Measurements from ENCODE around the gene EHMT1. TPM values are rescaled to one million over a fixed set of nuclear protein-coding genes. Genes with fewer than 3 reads are reported as not detected.

The EHMT1 gene
- total and polyA plus RNA-seq, 2 of the 13 experiments (the other 11 are each of a cell fraction or from before 2014, with no cell fraction given) = 23.0 to 27.1 TPM

DNA sequence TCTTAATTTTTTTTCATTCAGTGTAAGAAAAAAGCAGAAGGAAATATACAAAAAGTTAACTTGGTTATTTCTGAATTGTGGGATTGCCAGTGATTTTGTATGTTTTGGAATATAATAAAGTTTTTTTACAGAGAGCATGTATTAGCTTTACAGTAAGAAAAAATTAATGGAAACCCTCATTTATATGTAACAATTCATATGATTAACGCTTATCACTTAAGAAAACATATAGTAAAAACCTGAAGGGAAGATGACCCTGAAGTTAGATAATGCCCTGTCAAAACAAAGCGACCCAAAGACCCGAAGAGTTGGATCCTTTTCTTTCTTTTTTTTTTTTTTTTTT is 52.4 kb downstream of the EHMT1 start (continued):
- TF ChIP-seq, protein P1, sequence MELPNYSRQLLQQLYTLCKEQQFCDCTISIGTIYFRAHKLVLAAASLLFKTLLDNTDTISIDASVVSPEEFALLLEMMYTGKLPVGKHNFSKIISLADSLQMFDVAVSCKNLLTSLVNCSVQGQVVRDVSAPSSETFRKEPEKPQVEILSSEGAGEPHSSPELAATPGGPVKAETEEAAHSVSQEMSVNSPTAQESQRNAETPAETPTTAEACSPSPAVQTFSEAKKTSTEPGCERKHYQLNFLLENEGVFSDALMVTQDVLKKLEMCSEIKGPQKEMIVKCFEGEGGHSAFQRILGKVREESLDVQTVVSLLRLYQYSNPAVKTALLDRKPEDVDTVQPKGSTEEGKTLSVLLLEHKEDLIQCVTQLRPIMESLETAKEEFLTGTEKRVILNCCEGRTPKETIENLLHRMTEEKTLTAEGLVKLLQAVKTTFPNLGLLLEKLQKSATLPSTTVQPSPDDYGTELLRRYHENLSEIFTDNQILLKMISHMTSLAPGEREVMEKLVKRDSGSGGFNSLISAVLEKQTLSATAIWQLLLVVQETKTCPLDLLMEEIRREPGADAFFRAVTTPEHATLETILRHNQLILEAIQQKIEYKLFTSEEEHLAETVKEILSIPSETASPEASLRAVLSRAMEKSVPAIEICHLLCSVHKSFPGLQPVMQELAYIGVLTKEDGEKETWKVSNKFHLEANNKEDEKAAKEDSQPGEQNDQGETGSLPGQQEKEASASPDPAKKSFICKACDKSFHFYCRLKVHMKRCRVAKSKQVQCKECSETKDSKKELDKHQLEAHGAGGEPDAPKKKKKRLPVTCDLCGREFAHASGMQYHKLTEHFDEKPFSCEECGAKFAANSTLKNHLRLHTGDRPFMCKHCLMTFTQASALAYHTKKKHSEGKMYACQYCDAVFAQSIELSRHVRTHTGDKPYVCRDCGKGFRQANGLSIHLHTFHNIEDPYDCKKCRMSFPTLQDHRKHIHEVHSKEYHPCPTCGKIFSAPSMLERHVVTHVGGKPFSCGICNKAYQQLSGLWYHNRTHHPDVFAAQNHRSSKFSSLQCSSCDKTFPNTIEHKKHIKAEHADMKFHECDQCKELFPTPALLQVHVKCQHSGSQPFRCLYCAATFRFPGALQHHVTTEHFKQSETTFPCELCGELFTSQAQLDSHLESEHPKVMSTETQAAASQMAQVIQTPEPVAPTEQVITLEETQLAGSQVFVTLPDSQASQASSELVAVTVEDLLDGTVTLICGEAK (IDR thresholded peaks at IDR 0.05) = peak; percentile 74
- TF ChIP-seq, protein P1 (CRISPR knock-in tag; IDR thresholded peaks at IDR 0.05) = no peak
- TF ChIP-seq HIVEP1 (CRISPR knock-in tag; IDR thresholded peaks at IDR 0.05) (no peak), PPARG (CRISPR knock-in tag; conservative IDR thresholded peaks at IDR 0.05) (0 out of 2 replicates have a peak, but pooled peaks have one; percentile 3), POLR2A (IDR thresholded peaks at IDR 0.05; ENCODE audit: insufficient read depth in 1 of 2, low read depth in 2 of 2, low read length in 2 of 2) (no peak)
- TF ChIP-seq, protein P2, sequence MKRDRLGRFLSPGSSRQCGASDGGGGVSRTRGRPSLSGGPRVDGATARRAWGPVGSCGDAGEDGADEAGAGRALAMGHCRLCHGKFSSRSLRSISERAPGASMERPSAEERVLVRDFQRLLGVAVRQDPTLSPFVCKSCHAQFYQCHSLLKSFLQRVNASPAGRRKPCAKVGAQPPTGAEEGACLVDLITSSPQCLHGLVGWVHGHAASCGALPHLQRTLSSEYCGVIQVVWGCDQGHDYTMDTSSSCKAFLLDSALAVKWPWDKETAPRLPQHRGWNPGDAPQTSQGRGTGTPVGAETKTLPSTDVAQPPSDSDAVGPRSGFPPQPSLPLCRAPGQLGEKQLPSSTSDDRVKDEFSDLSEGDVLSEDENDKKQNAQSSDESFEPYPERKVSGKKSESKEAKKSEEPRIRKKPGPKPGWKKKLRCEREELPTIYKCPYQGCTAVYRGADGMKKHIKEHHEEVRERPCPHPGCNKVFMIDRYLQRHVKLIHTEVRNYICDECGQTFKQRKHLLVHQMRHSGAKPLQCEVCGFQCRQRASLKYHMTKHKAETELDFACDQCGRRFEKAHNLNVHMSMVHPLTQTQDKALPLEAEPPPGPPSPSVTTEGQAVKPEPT (CRISPR knock-in tag; IDR thresholded peaks at IDR 0.05; ENCODE audit: low read depth) = no peak
- TF ChIP-seq, protein P3, sequence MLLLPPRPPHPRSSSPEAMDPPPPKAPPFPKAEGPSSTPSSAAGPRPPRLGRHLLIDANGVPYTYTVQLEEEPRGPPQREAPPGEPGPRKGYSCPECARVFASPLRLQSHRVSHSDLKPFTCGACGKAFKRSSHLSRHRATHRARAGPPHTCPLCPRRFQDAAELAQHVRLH (CRISPR knock-in tag; IDR thresholded peaks at IDR 0.05; ENCODE audit: borderline replicate concordance, low read depth) = no peak

All from HepG2 (cell line).